GM23338 (cell line): ENCODE results near the gene ZCCHC8. TPM values are rescaled to one million over a fixed set of nuclear protein-coding genes. Genes with fewer than 3 reads are reported as not detected.
"Not testable (repeated sequence)": the region's sequence is repeated elsewhere in the genome, so short reads cannot be mapped to it uniquely, and the experiment has no call there.

Experiments used
- ATAC-seq: fragments of 200-7000 bp; cut with Tn5 transposase; 3 replicates; pipeline ENCODE4 v1.9.1; 2020
- DNase-seq: peaks from one replicate; pipeline ENCODE4 v3.0.0-alpha.2; 2015; ENCODE audit warnings: low spot score
- H2AFZ ChIP-seq: fragments of 200-600 bp; sonication (generic); 2 replicates; pipeline ENCODE4 v1.8.0; 2016; ENCODE audit warnings: antibody characterized with exemption, mild to moderate bottlenecking, moderate library complexity
- H3F3A ChIP-seq: fragments of 200-600 bp; sonication (generic); replicated peaks from 2 replicates; pipeline ENCODE4 v1.8.0; 2017; ENCODE audit warnings: antibody characterized with exemption, mixed run types, low read depth
- H3K27ac ChIP-seq: fragments of 200-600 bp; sonication (generic); 2 replicates; pipeline ENCODE4 v1.6.1; 2016; ENCODE audit warnings: low read depth
- H3K27me3 ChIP-seq: fragments of 200-600 bp; sonication (generic); 2 replicates; pipeline ENCODE4 v1.8.0; 2016; ENCODE audit warnings: mild to moderate bottlenecking, mixed run types, moderate library complexity; ENCODE audit not compliant: insufficient read depth
- H3K36me3 ChIP-seq: fragments of 200-600 bp; sonication (generic); 2 replicates; pipeline ENCODE4 v1.8.0; 2016; ENCODE audit warnings: mild to moderate bottlenecking; ENCODE audit not compliant: insufficient read depth
- H3K4me1 ChIP-seq: fragments of 200-600 bp; sonication (generic); 2 replicates; pipeline ENCODE4 v1.8.0; 2016; ENCODE audit warnings: mild to moderate bottlenecking, moderate library complexity; ENCODE audit not compliant: insufficient read depth
- H3K4me2 ChIP-seq: fragments of 200-600 bp; sonication (generic); 2 replicates; pipeline ENCODE4 v1.7.1; 2017; ENCODE audit warnings: mixed run types
- H3K4me3 ChIP-seq: fragments of 200-600 bp; sonication (generic); 2 replicates; pipeline ENCODE4 v1.6.1; 2016; ENCODE audit warnings: mixed run types
- H3K79me2 ChIP-seq: fragments of 200-600 bp; sonication (generic); replicated peaks from 2 replicates; pipeline ENCODE4 v1.8.0; 2017; ENCODE audit warnings: mild to moderate bottlenecking; ENCODE audit not compliant: insufficient read depth
- H3K9me2 ChIP-seq: fragments of 200-600 bp; sonication (generic); 2 replicates; pipeline ENCODE4 v1.8.0; 2017; ENCODE audit not compliant: insufficient read depth
- H4K20me1 ChIP-seq: fragments of 200-600 bp; sonication (generic); replicated peaks from 2 replicates; pipeline ENCODE4 v1.8.0; 2017; ENCODE audit warnings: mild to moderate bottlenecking; ENCODE audit not compliant: insufficient read depth
- H3K27ac Mint-ChIP-seq: 2 replicates; pipeline ENCODE4 v1.8.0; 2020; ENCODE audit warnings: inconsistent platforms, mild to moderate bottlenecking, moderate library complexity, mixed read lengths
- H3K27me3 Mint-ChIP-seq: 3 replicates; pipeline ENCODE4 v1.8.0; 2022; ENCODE audit warnings: low read depth, mild to moderate bottlenecking, moderate library complexity, mixed read lengths, inconsistent platforms; ENCODE audit not compliant: insufficient read depth, poor library complexity
- H3K36me3 Mint-ChIP-seq: 3 replicates; pipeline ENCODE4 v1.8.0; 2021; ENCODE audit warnings: low read depth, mild to moderate bottlenecking, inconsistent platforms, moderate library complexity, mixed read lengths
- H3K4me1 Mint-ChIP-seq: 3 replicates; pipeline ENCODE4 v1.8.0; 2020; ENCODE audit warnings: mild to moderate bottlenecking, inconsistent platforms, mixed read lengths
- H3K4me3 Mint-ChIP-seq: 3 replicates; pipeline ENCODE4 v1.8.0; 2021; ENCODE audit warnings: moderate library complexity, mild to moderate bottlenecking, inconsistent platforms, mixed read lengths
- H3K9me3 Mint-ChIP-seq: 3 replicates; pipeline ENCODE4 v1.8.0; 2020; ENCODE audit warnings: moderate library complexity, mild to moderate bottlenecking, inconsistent platforms, mixed read lengths
- CREB1 ChIP-seq: fragments of 250-450 bp; sonication (Bioruptor Pico); IDR thresholded peaks from 2 replicates; pipeline ENCODE4 v1.5.0; 2020; ENCODE audit warnings: low read depth, mild to moderate bottlenecking, moderate library complexity
- EZH2phosphoT487 ChIP-seq: fragments of 200-600 bp; sonication (generic); IDR thresholded peaks from one replicate; pipeline ENCODE4 v1.8.1; 2018; ENCODE audit warnings: antibody characterized with exemption; ENCODE audit not compliant: unreplicated experiment
- JUNB ChIP-seq: IDR thresholded peaks from one replicate; pipeline ENCODE4 v1.6.1; 2016; ENCODE audit warnings: antibody characterized with exemption; ENCODE audit not compliant: unreplicated experiment
- POLR2AphosphoS5 ChIP-seq: IDR thresholded peaks from 2 replicates; pipeline ENCODE4 v1.6.1; 2016; ENCODE audit warnings: antibody characterized with exemption, low read depth
- STAT1 ChIP-seq: IDR thresholded peaks from one replicate; pipeline ENCODE4 v1.6.1; 2016; ENCODE audit warnings: antibody characterized with exemption; ENCODE audit not compliant: unreplicated experiment
- ZNF114 ChIP-seq: fragments of 250-450 bp; sonication (Bioruptor Pico); IDR thresholded peaks from 2 replicates; pipeline ENCODE4 v1.5.0; 2020; ENCODE audit warnings: mild to moderate bottlenecking, moderate library complexity
- polyA plus RNA-seq: library from polyadenylated mRNA; unstranded; fragments of >200 nt; fragmentation: Nextera tagmentation; extraction: Ambion mirVana; gene quantifications from 2 replicates; pipeline ENCODE4 v1.2.1, GENCODE V29; 2016
- total RNA-seq: library from RNA; depleted of rRNA; stranded (reverse); fragments of >200 nt; shearing (Covaris generic); gene quantifications from 2 replicates; pipeline ENCODE4 v1.2.3, GENCODE V29; 2014
- TF ChIP-seq, protein P1 (sequence below): fragments of 250-450 bp; sonication (Bioruptor Pico); IDR thresholded peaks from 2 replicates; pipeline ENCODE4 v1.5.0; 2020; ENCODE audit warnings: mild to moderate bottlenecking, moderate library complexity

ZCCHC8 gene
- total and polyA plus RNA-seq, 2 experiments from 2014 or later = 23.9 to 39.0 TPM

DNA sequence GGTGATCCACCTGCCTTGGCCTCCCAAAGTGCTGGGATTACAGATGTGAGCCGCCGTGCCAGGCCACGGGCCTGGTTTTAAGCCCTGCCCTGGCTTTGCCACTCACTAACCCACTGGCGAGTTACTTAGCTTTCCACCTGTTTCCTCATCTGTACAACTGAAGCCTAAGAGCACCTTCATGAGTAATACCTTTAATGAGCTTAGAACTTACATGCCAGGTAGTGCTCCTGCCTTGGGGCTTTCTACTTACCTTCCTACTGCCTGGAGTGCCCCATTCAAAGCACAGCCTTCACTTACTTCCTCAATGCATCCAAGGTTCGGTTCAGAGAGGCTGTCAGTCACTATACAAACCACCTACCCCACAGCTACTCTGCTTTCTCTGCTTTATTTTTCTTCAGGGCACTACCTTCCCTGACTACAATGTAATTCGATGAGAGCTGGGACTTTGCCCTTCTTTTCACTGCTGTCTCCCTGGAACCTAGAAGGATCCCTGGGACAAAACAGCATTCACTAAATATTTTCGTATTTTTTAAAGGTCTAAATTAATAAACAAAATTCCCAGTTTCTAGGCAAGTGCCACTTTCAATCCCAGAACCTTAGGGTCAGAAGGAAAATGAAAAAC lies 13.8 kb downstream of the ZCCHC8 start (continued):
- TF ChIP-seq JUNB (no peak), ZNF114 (CRISPR knock-in tag) (no peak), STAT1 (no peak), POLR2AphosphoS5 (no peak), EZH2phosphoT487 (no peak)

- H3K4me3 ChIP-seq, H3F3A ChIP-seq, H3K9me2 ChIP-seq, H3K27me3 ChIP-seq, H3K4me1 ChIP-seq, H3K9me3 Mint-ChIP-seq, H3K27me3 Mint-ChIP-seq, H3K27ac Mint-ChIP-seq, H3K4me1 Mint-ChIP-seq, H3K79me2 ChIP-seq, ATAC-seq, H3K27ac ChIP-seq, H3K4me3 Mint-ChIP-seq, H2AFZ ChIP-seq, DNase-seq, H3K4me2 ChIP-seq, H4K20me1 ChIP-seq: not testable (repeated sequence)
- peaks cover 79% of the 10 kb centered on the region for H3K36me3 Mint-ChIP-seq
- H3K36me3 ChIP-seq = peaks cover 73% of the 10 kb centered on the region
Measured at GRCh38 chr12:122486360-122486759, 14.4 kb downstream of the ZCCHC8 start.

- not testable (repeated sequence) for H3K9me2 ChIP-seq, H3K27me3 ChIP-seq, H3K9me3 Mint-ChIP-seq, H3K27ac Mint-ChIP-seq, H3K27me3 Mint-ChIP-seq, H3K4me3 Mint-ChIP-seq, H2AFZ ChIP-seq, H3K4me1 Mint-ChIP-seq, H3K79me2 ChIP-seq, DNase-seq, H3K4me1 ChIP-seq, H3K4me3 ChIP-seq, H3K27ac ChIP-seq, H3F3A ChIP-seq, ATAC-seq, H3K4me2 ChIP-seq
- Histone ChIP-seq H4K20me1 (peaks cover 13% of the 10 kb centered on the region; the same call in 1 of the 2 replicates), H3K36me3 (peaks cover 76% of the 10 kb centered on the region)
- H3K36me3 Mint-ChIP-seq = peaks cover 78% of the 10 kb centered on the region
Measured at GRCh38 chr12:122484385-122484784, 16.3 kb downstream of the ZCCHC8 start.

- H3K4me3 Mint-ChIP-seq = no peak overlapping the region
- Histone ChIP-seq H3K4me2 (no peak overlapping the region), H3K36me3 (peaks cover 76% of the 10 kb centered on the region), H3K9me2 (no peaks in the 10 kb centered on the region), H2AFZ (no peak overlapping the region), H4K20me1 (peaks cover 13% of the 10 kb centered on the region; the same call in 1 of the 2 replicates), H3K4me3 (no peak overlapping the region), H3K4me1 (no peaks in the 10 kb centered on the region), H3K27ac (no peak overlapping the region), H3K27me3 (no peaks in the 10 kb centered on the region), H3K79me2 (peaks cover 6% of the 10 kb centered on the region; the same call in 1 of the 2 replicates), H3F3A (no peaks in the 10 kb centered on the region)
- DNase-seq (no peak), ATAC-seq (no peak)
- H3K27ac Mint-ChIP-seq = no peak overlapping the region
- no peaks in the 10 kb centered on the region for H3K4me1 Mint-ChIP-seq
- peaks cover 78% of the 10 kb centered on the region for H3K36me3 Mint-ChIP-seq
- H3K9me3 Mint-ChIP-seq = no peaks in the 10 kb centered on the region
- H3K27me3 Mint-ChIP-seq = no peaks in the 10 kb centered on the region
- TF ChIP-seq, protein P1, sequence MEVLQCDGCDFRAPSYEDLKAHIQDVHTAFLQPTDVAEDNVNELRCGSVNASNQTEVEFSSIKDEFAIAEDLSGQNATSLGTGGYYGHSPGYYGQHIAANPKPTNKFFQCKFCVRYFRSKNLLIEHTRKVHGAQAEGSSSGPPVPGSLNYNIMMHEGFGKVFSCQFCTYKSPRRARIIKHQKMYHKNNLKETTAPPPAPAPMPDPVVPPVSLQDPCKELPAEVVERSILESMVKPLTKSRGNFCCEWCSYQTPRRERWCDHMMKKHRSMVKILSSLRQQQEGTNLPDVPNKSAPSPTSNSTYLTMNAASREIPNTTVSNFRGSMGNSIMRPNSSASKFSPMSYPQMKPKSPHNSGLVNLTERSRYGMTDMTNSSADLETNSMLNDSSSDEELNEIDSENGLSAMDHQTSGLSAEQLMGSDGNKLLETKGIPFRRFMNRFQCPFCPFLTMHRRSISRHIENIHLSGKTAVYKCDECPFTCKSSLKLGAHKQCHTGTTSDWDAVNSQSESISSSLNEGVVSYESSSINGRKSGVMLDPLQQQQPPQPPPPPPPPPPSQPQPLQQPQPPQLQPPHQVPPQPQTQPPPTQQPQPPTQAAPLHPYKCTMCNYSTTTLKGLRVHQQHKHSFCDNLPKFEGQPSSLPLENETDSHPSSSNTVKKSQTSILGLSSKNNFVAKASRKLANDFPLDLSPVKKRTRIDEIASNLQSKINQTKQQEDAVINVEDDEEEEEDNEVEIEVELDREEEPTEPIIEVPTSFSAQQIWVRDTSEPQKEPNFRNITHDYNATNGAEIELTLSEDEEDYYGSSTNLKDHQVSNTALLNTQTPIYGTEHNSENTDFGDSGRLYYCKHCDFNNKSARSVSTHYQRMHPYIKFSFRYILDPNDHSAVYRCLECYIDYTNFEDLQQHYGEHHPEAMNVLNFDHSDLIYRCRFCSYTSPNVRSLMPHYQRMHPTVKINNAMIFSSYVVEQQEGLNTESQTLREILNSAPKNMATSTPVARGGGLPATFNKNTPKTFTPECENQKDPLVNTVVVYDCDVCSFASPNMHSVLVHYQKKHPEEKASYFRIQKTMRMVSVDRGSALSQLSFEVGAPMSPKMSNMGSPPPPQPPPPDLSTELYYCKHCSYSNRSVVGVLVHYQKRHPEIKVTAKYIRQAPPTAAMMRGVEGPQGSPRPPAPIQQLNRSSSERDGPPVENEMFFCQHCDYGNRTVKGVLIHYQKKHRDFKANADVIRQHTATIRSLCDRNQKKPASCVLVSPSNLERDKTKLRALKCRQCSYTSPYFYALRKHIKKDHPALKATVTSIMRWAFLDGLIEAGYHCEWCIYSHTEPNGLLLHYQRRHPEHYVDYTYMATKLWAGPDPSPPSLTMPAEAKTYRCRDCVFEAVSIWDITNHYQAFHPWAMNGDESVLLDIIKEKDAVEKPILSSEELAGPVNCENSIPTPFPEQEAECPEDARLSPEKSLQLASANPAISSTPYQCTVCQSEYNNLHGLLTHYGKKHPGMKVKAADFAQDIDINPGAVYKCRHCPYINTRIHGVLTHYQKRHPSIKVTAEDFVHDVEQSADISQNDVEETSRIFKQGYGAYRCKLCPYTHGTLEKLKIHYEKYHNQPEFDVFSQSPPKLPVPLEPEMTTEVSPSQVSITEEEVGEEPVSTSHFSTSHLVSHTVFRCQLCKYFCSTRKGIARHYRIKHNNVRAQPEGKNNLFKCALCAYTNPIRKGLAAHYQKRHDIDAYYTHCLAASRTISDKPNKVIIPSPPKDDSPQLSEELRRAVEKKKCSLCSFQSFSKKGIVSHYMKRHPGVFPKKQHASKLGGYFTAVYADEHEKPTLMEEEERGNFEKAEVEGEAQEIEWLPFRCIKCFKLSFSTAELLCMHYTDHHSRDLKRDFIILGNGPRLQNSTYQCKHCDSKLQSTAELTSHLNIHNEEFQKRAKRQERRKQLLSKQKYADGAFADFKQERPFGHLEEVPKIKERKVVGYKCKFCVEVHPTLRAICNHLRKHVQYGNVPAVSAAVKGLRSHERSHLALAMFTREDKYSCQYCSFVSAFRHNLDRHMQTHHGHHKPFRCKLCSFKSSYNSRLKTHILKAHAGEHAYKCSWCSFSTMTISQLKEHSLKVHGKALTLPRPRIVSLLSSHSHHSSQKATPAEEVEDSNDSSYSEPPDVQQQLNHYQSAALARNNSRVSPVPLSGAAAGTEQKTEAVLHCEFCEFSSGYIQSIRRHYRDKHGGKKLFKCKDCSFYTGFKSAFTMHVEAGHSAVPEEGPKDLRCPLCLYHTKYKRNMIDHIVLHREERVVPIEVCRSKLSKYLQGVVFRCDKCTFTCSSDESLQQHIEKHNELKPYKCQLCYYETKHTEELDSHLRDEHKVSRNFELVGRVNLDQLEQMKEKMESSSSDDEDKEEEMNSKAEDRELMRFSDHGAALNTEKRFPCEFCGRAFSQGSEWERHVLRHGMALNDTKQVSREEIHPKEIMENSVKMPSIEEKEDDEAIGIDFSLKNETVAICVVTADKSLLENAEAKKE (CRISPR knock-in tag) = no peak
- TF ChIP-seq CREB1 (CRISPR knock-in tag) = no peak
- no peak for TF ChIP-seq EZH2phosphoT487
Measured at GRCh38 chr12:122483969-122484368, 16.8 kb downstream of the ZCCHC8 start.
